ENCODE results near the gene BRAP. TPM values are rescaled to one million over a fixed set of nuclear protein-coding genes. Genes with fewer than 3 reads are reported as not detected.
"Not testable (repeated sequence)": the region's sequence is repeated elsewhere in the genome, so short reads cannot be mapped to it uniquely, and the experiment has no call there.

BRAP gene
- total RNA-seq, 2 donors from 2014 or later = 20.6 to 22.3 TPM

GRCh38 chr12:111653596-111653995, 32.2 kb downstream of the BRAP start:
- no peak for ATAC-seq
- H3K27me3 Mint-ChIP-seq = no peaks in the 10 kb centered on the region

GRCh38 chr12:111652530-111652929, 33.2 kb downstream of the BRAP start:
- not testable (repeated sequence) for ATAC-seq; DNase-seq (ENCODE audit: low spot score); H3K27me3 Mint-ChIP-seq; H3K4me3 Mint-ChIP-seq; H3K9me3 Mint-ChIP-seq; H3K4me1 Mint-ChIP-seq (ENCODE audit: low read depth in 2 of 2); H3K27ac Mint-ChIP-seq
- H3K36me3 Mint-ChIP-seq = peaks cover 15% of the 10 kb centered on the region

More at GRCh38 chr12:111653596-111653995, 32.2 kb downstream of the BRAP start:
- Mint-ChIP-seq H3K27ac (no peak overlapping the region), H3K36me3 (peaks cover 18% of the 10 kb centered on the region), H3K4me3 (no peak overlapping the region), H3K4me1 (ENCODE audit: low read depth in 2 of 2) (peaks cover 0 to 3% of the 10 kb centered on the region in 2 donors), H3K9me3 (no peaks in the 10 kb centered on the region)
- no peak for DNase-seq (ENCODE audit: low spot score)

DNA sequence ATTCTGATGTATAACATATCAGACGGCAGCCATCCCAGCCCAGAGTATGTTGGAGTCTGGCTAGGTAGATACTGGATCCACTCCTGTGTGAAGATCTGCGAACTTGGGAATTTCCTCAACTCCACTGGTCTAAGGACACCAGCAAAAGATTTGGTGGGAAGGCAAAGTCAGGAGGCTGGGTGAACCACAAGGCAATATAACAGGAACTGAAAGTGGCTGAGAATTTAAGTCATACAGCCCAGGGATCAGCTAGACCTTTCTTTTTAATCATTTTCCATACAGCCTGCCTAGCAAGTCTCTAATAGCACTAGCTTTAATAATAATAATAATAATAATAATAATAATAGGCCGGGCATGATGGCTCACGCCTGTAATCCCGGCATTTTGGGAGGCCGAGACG, 34.8 kb downstream of the BRAP start:
- Mint-ChIP-seq H3K4me1 (ENCODE audit: low read depth in 2 of 2) (peaks cover 0 to 6% of the 10 kb centered on the region in 2 donors), H3K27ac (no peak overlapping the region), H3K27me3 (no peaks in the 10 kb centered on the region), H3K4me3 (no peak overlapping the region), H3K9me3 (no peaks in the 10 kb centered on the region), H3K36me3 (peaks cover 20% of the 10 kb centered on the region)
- DNase-seq (ENCODE audit: low spot score) (no peak), ATAC-seq (no peak)

GRCh38 chr12:111645433-111645832, 40.3 kb downstream of the BRAP start:
- no peak for ATAC-seq
- Mint-ChIP-seq H3K36me3 (peaks cover 14% of the 10 kb centered on the region), H3K4me1 (ENCODE audit: low read depth in 2 of 2) (peaks cover 0 to 3% of the 10 kb centered on the region in 2 donors), H3K27ac (no peak overlapping the region), H3K9me3 (no peaks in the 10 kb centered on the region), H3K27me3 (no peaks in the 10 kb centered on the region), H3K4me3 (no peak overlapping the region)
- DNase-seq (ENCODE audit: low spot score) = no peak

DNA sequence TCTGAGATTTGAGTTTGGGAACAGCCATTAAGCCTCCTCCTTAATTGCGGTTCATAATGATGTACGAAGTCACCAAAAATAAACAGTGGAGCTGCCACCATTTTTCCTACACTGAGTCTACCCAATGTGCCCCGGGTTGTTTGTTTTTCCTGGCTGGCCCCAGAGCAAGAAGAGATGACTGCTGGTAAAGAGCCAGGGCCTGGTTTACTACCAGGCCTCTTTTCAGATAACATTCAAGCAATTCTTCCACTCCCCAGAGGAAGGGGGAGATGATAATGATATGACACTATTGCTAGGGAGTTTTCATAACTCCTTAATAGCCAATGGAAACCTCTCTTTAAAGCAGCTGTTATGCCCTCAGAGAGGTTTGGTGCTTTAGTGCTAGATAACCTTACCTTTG, 42.3 kb downstream of the BRAP start:
- peaks cover 0 to 3% of the 10 kb centered on the region in 2 donors for H3K4me1 Mint-ChIP-seq (ENCODE audit: low read depth in 2 of 2)
- ATAC-seq (no peak), DNase-seq (ENCODE audit: low spot score) (no peak)
- no peak overlapping the region for H3K27ac Mint-ChIP-seq
- no peak overlapping the region for H3K4me3 Mint-ChIP-seq
- H3K9me3 Mint-ChIP-seq = no peaks in the 10 kb centered on the region
- peaks cover 14% of the 10 kb centered on the region for H3K36me3 Mint-ChIP-seq
- no peaks in the 10 kb centered on the region for H3K27me3 Mint-ChIP-seq

GRCh38 chr12:111642681-111643426, 42.9 kb downstream of the BRAP start:
- Mint-ChIP-seq H3K27ac (no peak overlapping the region), H3K9me3 (no peaks in the 10 kb centered on the region), H3K36me3 (peaks cover 14% of the 10 kb centered on the region), H3K4me1 (ENCODE audit: low read depth in 2 of 2) (peaks cover 0 to 3% of the 10 kb centered on the region in 2 donors), H3K4me3 (no peak overlapping the region), H3K27me3 (no peaks in the 10 kb centered on the region)
- DNase-seq (ENCODE audit: low spot score) (no peak), ATAC-seq (no peak)

DNA sequence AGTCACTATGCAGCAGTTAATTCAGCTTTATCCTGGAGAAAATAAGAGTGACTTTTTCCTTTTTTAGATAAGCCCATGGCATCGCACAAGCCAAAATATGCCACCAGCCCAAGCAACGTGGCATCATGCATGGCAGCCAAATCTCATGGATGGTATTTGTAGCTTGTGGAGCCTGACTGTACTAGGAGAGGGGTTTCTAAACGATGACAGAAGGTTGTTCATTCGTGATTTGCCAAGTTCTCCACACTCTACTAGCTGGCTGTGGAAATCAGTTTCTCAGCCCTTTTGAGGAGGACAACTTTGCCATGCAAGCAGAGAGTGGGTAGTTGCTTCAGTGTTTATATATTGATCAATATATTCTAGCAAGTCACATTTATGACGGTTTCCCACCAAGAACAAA, 45.2 kb downstream of the BRAP start:
- Mint-ChIP-seq H3K4me3 (no peak overlapping the region), H3K27me3 (no peaks in the 10 kb centered on the region), H3K9me3 (no peaks in the 10 kb centered on the region), H3K36me3 (peaks cover 4% of the 10 kb centered on the region), H3K4me1 (ENCODE audit: low read depth in 2 of 2) (peaks cover 0 to 4% of the 10 kb centered on the region in 2 donors), H3K27ac (no peak overlapping the region)
- DNase-seq (ENCODE audit: low spot score) = no peak
- no peak for ATAC-seq

GRCh38 chr12:111638556-111638955, 47.2 kb downstream of the BRAP start:
- DNase-seq (ENCODE audit: low spot score) = no peak
- no peaks in the 10 kb centered on the region for H3K27me3 Mint-ChIP-seq
- peaks cover 4% of the 10 kb centered on the region for H3K36me3 Mint-ChIP-seq
- no peaks in the 10 kb centered on the region for H3K9me3 Mint-ChIP-seq
- no peak for ATAC-seq
- peaks cover 0 to 4% of the 10 kb centered on the region in 2 donors for H3K4me1 Mint-ChIP-seq (ENCODE audit: low read depth in 2 of 2)
- H3K27ac Mint-ChIP-seq = no peak overlapping the region
- H3K4me3 Mint-ChIP-seq = no peak overlapping the region

GRCh38 chr12:111636209-111636945, 49.4 kb downstream of the BRAP start:
- Mint-ChIP-seq H3K36me3 (no peaks in the 10 kb centered on the region), H3K9me3 (no peaks in the 10 kb centered on the region), H3K27me3 (no peaks in the 10 kb centered on the region), H3K4me1 (ENCODE audit: low read depth in 2 of 2) (peaks cover 0 to 4% of the 10 kb centered on the region in 2 donors), H3K27ac (no peak overlapping the region), H3K4me3 (no peak overlapping the region)
- ATAC-seq = no peak
- no peak for DNase-seq (ENCODE audit: low spot score)

GRCh38 chr12:111635524-111635923, 50.2 kb downstream of the BRAP start:
- Mint-ChIP-seq H3K4me1 (ENCODE audit: low read depth in 2 of 2) (peaks cover 0 to 4% of the 10 kb centered on the region in 2 donors), H3K36me3 (no peaks in the 10 kb centered on the region), H3K4me3 (no peak overlapping the region), H3K9me3 (no peaks in the 10 kb centered on the region), H3K27me3 (no peaks in the 10 kb centered on the region), H3K27ac (no peak overlapping the region)
- no peak for ATAC-seq
- DNase-seq (ENCODE audit: low spot score) = no peak

GRCh38 chr12:111628505-111629260, 57.1 kb downstream of the BRAP start:
- Mint-ChIP-seq H3K27ac (no peak overlapping the region), H3K4me1 (ENCODE audit: low read depth in 2 of 2) (no peaks in the 10 kb centered on the region)
- ATAC-seq = no peak

DNA sequence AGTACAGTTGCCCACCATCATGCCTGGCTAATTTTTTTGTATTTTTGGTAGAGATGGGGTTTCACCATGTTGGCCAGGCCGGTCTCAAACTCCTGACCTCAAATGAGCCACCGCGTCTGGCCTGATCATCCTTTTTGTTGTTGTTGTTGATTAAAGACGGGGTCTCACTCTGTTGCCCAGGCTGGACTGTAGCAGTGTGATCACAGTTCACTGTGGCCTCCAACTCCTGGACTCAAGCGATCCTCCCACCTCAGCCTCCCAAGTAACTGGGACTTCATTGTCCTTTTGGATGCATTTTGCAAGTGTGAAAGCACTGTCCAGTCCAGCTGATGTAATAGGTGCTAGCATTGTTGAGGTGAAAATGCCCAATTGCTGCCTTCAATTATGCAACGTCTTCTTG, 59.5 kb downstream of the BRAP start:
- no peaks in the 10 kb centered on the region for H3K36me3 Mint-ChIP-seq
- ATAC-seq = no peak
- H3K27me3 Mint-ChIP-seq = no peaks in the 10 kb centered on the region
- H3K9me3 Mint-ChIP-seq = no peaks in the 10 kb centered on the region
- no peak for DNase-seq (ENCODE audit: low spot score)
- H3K4me1 Mint-ChIP-seq (ENCODE audit: low read depth in 2 of 2) = no peaks in the 10 kb centered on the region
- no peak overlapping the region for H3K4me3 Mint-ChIP-seq
- no peak overlapping the region for H3K27ac Mint-ChIP-seq

More at GRCh38 chr12:111628505-111629260, 57.1 kb downstream of the BRAP start:
- no peaks in the 10 kb centered on the region for H3K36me3 Mint-ChIP-seq
- H3K4me3 Mint-ChIP-seq = no peak overlapping the region
- no peaks in the 10 kb centered on the region for H3K9me3 Mint-ChIP-seq
- no peak for DNase-seq (ENCODE audit: low spot score)
- H3K27me3 Mint-ChIP-seq = no peaks in the 10 kb centered on the region

- no peak overlapping the region for H3K27ac Mint-ChIP-seq
- no peaks in the 10 kb centered on the region for H3K4me1 Mint-ChIP-seq (ENCODE audit: low read depth in 2 of 2)
- no peaks in the 10 kb centered on the region for H3K36me3 Mint-ChIP-seq
- H3K27me3 Mint-ChIP-seq = peaks cover 0 to 2% of the 10 kb centered on the region in 2 donors
- no peaks in the 10 kb centered on the region for H3K9me3 Mint-ChIP-seq
- no peak overlapping the region for H3K4me3 Mint-ChIP-seq
- ATAC-seq (no peak), DNase-seq (ENCODE audit: low spot score) (no peak)
Measured at GRCh38 chr12:111624540-111624939, 61.2 kb downstream of the BRAP start.

DNA sequence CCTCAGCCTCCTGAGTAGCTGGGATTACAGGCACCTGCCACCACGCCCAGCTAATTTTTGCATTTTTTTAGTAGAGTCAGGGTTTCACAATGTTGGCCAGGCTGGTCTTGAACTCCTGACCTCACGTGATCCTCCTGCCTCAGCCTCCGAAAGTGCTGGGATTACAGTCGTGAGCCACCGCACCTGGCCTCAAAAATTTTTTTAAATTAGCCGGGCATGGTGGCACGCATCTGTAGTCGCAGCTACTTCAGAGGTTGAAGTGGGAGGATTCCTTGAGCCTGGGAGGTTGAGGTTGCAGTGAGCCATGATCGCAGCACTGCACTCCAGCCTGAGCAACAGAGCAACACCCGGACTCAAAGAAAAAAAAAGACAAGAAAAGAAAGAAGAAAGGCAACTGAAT, 67.9 kb downstream of the BRAP start:
- not testable (repeated sequence) for ATAC-seq; H3K4me1 Mint-ChIP-seq (ENCODE audit: low read depth in 2 of 2); H3K27ac Mint-ChIP-seq; H3K27me3 Mint-ChIP-seq; H3K4me3 Mint-ChIP-seq; H3K9me3 Mint-ChIP-seq; DNase-seq (ENCODE audit: low spot score); H3K36me3 Mint-ChIP-seq

All from natural killer cell treated with Interleukin-12 subunit alpha and Interleukin-12 subunit beta and Interleukin-15 and Interleukin-18, amount 100 ng/mL, for 72 hours (primary cell).